ENCODE data around the gene FMO4.

- TF ChIP-seq POLR2A (IDR thresholded peaks at IDR 0.05; ENCODE audit: low read depth) (no peak), CTCF (IDR thresholded peaks at IDR 0.05) (no peak)
Observed at GRCh38 chr1:171311771-171312558, 2.0 kb upstream of the FMO4 start.

Data from esophagus muscularis mucosa (tissue), 3 donors.